GM10248 (cell line): ENCODE results near the gene SH3RF3.

Source experiments
- CTCF ChIA-PET: fragments of 300-600 bp; sonication (Branson Sonifier 250); formaldehyde crosslinking; extraction: SDS; loops from one replicate; lab custom pipeline; 2021; ENCODE audit warnings: antibody characterized with exemption; lab: Yijun Ruan, JAX
- POLR2A ChIA-PET: fragments of 350-650 bp; sonication (Branson Sonifier 250); formaldehyde crosslinking; extraction: SDS; loops from one replicate; lab custom pipeline; 2020; ENCODE audit warnings: antibody characterized with exemption; lab: Yijun Ruan, JAX
- DNase-seq: peaks from one replicate; pipeline ENCODE4 v3.0.0; 2012; ENCODE audit errors: extremely low spot score
- CTCF ChIP-seq: IDR thresholded peaks from 2 replicates; pipeline ENCODE4 v1.5.1; 2012; ENCODE audit warnings: mild to moderate bottlenecking, low read depth; ENCODE audit errors: extremely low read depth, missing control alignments, control extremely low read depth

The SH3RF3 gene

GRCh38 chr2:109525836-109526235 is 396.8 kb downstream of the SH3RF3 start:
- no peak for TF ChIP-seq CTCF
- DNase-seq: no peak
- CTCF ChIA-PET: interaction anchor here (1.1 to 2.3 kb wide), 3 partner anchors 16 to 40 kb away, joined by 3 to 8 read pairs (median 6); no protein-coding TSS in a partner anchor
- POLR2A ChIA-PET: no interaction called here

DNA sequence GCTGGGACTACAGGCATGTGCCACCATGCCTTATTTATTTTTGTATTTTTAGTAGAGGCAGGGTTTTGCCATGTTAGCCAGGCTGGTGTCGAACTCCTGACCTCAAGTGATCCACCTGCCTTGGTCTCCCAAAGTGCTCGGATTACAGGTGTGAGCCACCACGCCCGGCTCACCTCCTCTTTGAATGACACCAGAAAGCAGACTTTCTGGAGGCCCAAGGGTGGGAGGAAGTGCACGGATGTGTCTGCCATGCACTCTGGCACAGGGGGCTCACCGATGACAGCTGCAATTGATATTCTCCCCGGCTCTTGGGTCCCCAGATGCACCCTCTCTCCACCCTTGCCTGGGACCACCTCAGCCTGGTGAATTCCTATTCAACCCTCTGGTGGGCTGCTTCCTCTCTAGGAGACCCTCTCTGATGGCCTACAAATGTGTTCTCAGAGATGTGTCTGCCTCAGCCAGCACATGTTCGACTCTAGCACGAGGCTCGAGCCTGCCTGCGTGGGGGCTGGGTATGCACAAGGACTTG is 397.5 kb downstream of the SH3RF3 start:
- CTCF ChIA-PET: interaction anchor here (0.9 to 2.3 kb wide), 4 partner anchors 16 to 41 kb away, joined by 3 to 8 read pairs (median 4); no protein-coding TSS in a partner anchor
- no peak for DNase-seq
- POLR2A ChIA-PET: no interaction called here
- TF ChIP-seq CTCF: no peak

DNA sequence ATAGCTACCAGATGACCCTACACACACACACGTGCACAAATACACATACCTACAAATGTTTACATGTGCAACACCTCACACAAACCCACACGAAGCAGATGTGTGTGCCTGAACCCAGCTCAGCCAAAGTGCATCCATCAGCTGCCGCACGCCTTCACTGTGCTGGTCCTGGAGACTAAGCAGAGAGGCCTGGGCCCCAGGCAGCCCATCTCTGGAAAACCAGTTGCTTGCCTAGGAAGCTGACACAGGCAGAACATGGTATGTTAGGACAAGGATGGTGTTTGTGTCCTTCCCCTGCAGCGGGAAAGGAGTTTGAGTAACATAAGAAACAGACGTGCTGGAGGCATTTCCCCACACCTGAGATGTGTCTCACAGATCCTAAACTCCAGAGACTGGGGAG is 398.1 kb downstream of the SH3RF3 start:
- CTCF ChIA-PET: interaction anchor here (0.9 to 2.3 kb wide), 2 partner anchors 17 to 19 kb away, joined by 3 to 8 read pairs; no protein-coding TSS in a partner anchor

GRCh38 chr2:109527846-109528705 is 399.1 kb downstream of the SH3RF3 start:
- no peak for TF ChIP-seq CTCF
- ChIA-PET POLR2A (no interaction called here), CTCF (interaction anchor here (1.2 kb wide), 1 partner anchor 17 kb away, joined by 4 read pairs; no protein-coding TSS in a partner anchor)
- DNase-seq: no peak

More for the DNA sequence above, 398.1 kb downstream of the SH3RF3 start:
- DNase-seq: no peak
- TF ChIP-seq CTCF: no peak
- POLR2A ChIA-PET: no interaction called here

DNA sequence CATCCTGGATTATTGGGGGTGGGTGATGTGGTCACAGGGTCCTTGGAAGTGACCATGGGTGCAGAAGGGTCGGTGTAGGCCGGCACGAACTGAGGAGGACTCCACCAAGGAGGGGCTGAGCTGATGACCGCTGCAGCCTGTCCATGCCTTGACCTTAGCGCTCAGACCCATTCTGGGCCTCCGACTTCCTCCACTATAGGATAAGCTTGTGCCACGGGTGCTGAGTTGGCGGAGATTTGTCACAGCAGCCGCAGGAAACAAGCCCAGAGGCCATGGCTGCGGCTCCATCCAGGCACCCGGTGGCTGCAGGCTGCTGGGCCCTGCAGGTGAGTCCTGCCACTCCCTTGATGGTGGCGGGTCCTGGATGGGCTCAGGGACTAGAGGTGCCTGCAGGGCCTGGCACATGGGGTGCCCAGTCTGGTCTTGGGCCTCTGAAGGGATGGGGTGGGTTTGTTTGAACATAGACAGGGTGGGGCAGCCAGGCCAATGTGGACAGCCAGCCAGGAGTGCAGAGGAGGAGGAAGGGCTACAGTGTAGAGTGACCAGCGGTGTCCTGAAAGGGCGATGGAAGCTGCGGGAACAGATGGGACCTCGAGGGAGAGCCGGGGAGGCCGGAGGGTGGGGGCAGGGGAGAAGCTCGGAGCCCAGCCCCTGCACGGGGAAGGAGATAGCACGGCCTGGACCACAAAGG is 400.0 kb downstream of the SH3RF3 start:
- ChIA-PET CTCF (interaction anchor here (1.1 to 8.4 kb wide), 3 partner anchors 17 to 19 kb away, joined by 4 to 73 read pairs (median 4); no protein-coding TSS in a partner anchor), POLR2A (no interaction called here)
- no peak for TF ChIP-seq CTCF
- no peak for DNase-seq
